Fibroblast of lung (primary cell): ENCODE measurements around the gene CCL5.

Experiments used
- CTCF ChIP-seq, 2 donors: IDR thresholded peaks in 1 of 2; conservative IDR thresholded peaks in 1 of 2; 1 replicate in 1 of 2; 2 replicates in 1 of 2; pipeline ENCODE4 v1.5.1; 2011 to 2012; ENCODE audit warnings: low read length in 2 of 2, control low read depth in 1 of 2, inconsistent platforms in 1 of 2, low read depth in 1 of 2, mild to moderate bottlenecking in 1 of 2
- EZH2 ChIP-seq: IDR thresholded peaks from 2 replicates; pipeline ENCODE4 v1.5.1; 2012; ENCODE audit warnings: low read length, control low read depth, mild to moderate bottlenecking; ENCODE audit errors: missing control alignments

GRCh38 chr17:35906191-35906925 lies 26.2 kb upstream of the CCL5 start:
- no peak for TF ChIP-seq CTCF (conservative IDR thresholded peaks at IDR 0.05 in 1 of 2, IDR thresholded peaks at IDR 0.05 in 1 of 2; ENCODE audit: low read depth in 1 of 2, low read length in 2 of 2)
- TF ChIP-seq EZH2, result no peak
